ENCODE measurements around the gene PAQR7.
"Not testable (repeated sequence)": the region's sequence is repeated elsewhere in the genome, so short reads cannot be mapped to it uniquely, and the experiment has no call there.

PAQR7 gene

GRCh38 chr1:25843483-25843882 is 32.0 kb downstream of the PAQR7 start:
- DNase-seq, result no peak

- not testable (repeated sequence) for DNase-seq
These were observed 35.7 kb downstream of the PAQR7 start for GRCh38 chr1:25839808-25840207.

- DNase-seq, result no peak
These were observed 38.1 kb downstream of the PAQR7 start for GRCh38 chr1:25837262-25837875.

GRCh38 chr1:25836695-25837094 is 38.8 kb downstream of the PAQR7 start:
- DNase-seq, result no peak

GRCh38 chr1:25834894-25835293 is 40.6 kb downstream of the PAQR7 start:
- no peak for DNase-seq

- DNase-seq, result no peak
These were observed 42.4 kb downstream of the PAQR7 start for GRCh38 chr1:25833158-25833557.

- no peak for DNase-seq
These were observed 43.0 kb downstream of the PAQR7 start for GRCh38 chr1:25832336-25833037.

- no peak for DNase-seq
These were observed 43.8 kb downstream of the PAQR7 start for GRCh38 chr1:25831569-25832196.

- DNase-seq, result no peak
These were observed 46.5 kb downstream of the PAQR7 start for GRCh38 chr1:25829046-25829445.

GRCh38 chr1:25828491-25828890 is 47.0 kb downstream of the PAQR7 start:
- no peak for DNase-seq

GRCh38 chr1:25826571-25826970 is 48.9 kb downstream of the PAQR7 start:
- DNase-seq, result no peak

- no peak for DNase-seq
These were observed 49.9 kb downstream of the PAQR7 start for GRCh38 chr1:25825605-25826004.

- no peak for DNase-seq
These were observed 53.8 kb downstream of the PAQR7 start for GRCh38 chr1:25821630-25822091.

GRCh38 chr1:25821112-25821476 is 54.4 kb downstream of the PAQR7 start:
- no peak for DNase-seq

GRCh38 chr1:25820247-25821111 is 55.0 kb downstream of the PAQR7 start:
- DNase-seq, result peak in 1 of 2 donors; percentile 59

GRCh38 chr1:25819491-25820246 is 55.8 kb downstream of the PAQR7 start, which contains the start of gene MTFR1L:
Gene MTFR1L, plus strand, starts transcription at chr1:25819954. Its CDS starts 3,151 bp downstream, at chr1:25823105.
- DNase-seq, result peak; percentile 90

GRCh38 chr1:25818569-25818968 is 56.9 kb downstream of the PAQR7 start:
- DNase-seq, result no peak

- DNase-seq, result no peak
These were observed 57.5 kb downstream of the PAQR7 start for GRCh38 chr1:25817840-25818501.

GRCh38 chr1:25816112-25816718 is 59.3 kb downstream of the PAQR7 start:
- no peak for DNase-seq

- DNase-seq, result no peak
These were observed 60.0 kb downstream of the PAQR7 start for GRCh38 chr1:25815208-25816111.

Data from stimulated activated CD4-positive, alpha-beta T cell treated with anti-CD3 and anti-CD28 coated beads, Interleukin-2, amount 100 ng/mL, for 48 hours (primary cell).